HepG2 (cell line): ENCODE data around the gene NDUFB11. TPM values are rescaled to one million over a fixed set of nuclear protein-coding genes. Genes with fewer than 3 reads are reported as not detected.
A peak's percentile ranks its signal among the peaks of the same experiment; 100 is the strongest.

ENCODE experiments used
- CBFB ChIP-seq: sonication (generic); formaldehyde crosslinking; IDR thresholded peaks from 2 replicates; pipeline ENCODE4 v1.4.0; 2020; ENCODE audit warnings: missing genetic modification reagents
- CEBPG ChIP-seq: IDR thresholded peaks from 2 replicates; pipeline ENCODE4 v1.6.1; 2016
- FOXK2 ChIP-seq: fragments of 450-650 bp; IDR thresholded peaks from 2 replicates; pipeline ENCODE4 v1.6.1; 2016
- HOXA3 ChIP-seq: sonication (generic); formaldehyde crosslinking; IDR thresholded peaks from 2 replicates; pipeline ENCODE4 v1.5.0; 2020; ENCODE audit warnings: missing genetic modification reagents
- IKZF4 ChIP-seq: sonication (generic); formaldehyde crosslinking; IDR thresholded peaks from 2 replicates; pipeline ENCODE4 v1.5.1; 2020; ENCODE audit warnings: borderline replicate concordance, mild to moderate bottlenecking, low read depth, missing genetic modification reagents; ENCODE audit errors: not compliant biosample characterization
- KMT2B ChIP-seq: IDR thresholded peaks from 2 replicates; pipeline ENCODE4 v1.6.1; 2016; ENCODE audit warnings: missing genetic modification reagents, missing compliant biosample characterization
- MXI1 ChIP-seq: IDR thresholded peaks from 3 replicates; pipeline ENCODE4 v1.6.1; 2012; ENCODE audit warnings: low read depth, low read length, inconsistent platforms, borderline replicate concordance
- RBAK ChIP-seq: sonication (generic); formaldehyde crosslinking; IDR thresholded peaks from 2 replicates; pipeline ENCODE4 v1.5.1; 2020; ENCODE audit warnings: mild to moderate bottlenecking, missing genetic modification reagents
- SMARCE1 ChIP-seq: fragments of 450-650 bp; IDR thresholded peaks from 2 replicates; pipeline ENCODE4 v1.6.1; 2017; ENCODE audit warnings: borderline replicate concordance
- TP53 ChIP-seq: sonication (generic); formaldehyde crosslinking; conservative IDR thresholded peaks from 2 replicates; pipeline ENCODE4 v1.4.0; 2020; ENCODE audit warnings: missing genetic modification reagents
- ZMYM4 ChIP-seq: sonication (generic); formaldehyde crosslinking; IDR thresholded peaks from 2 replicates; pipeline ENCODE4 v1.8.1; 2023; ENCODE audit warnings: mild to moderate bottlenecking, missing genetic modification reagents
- ZNF543 ChIP-seq: sonication (generic); formaldehyde crosslinking; IDR thresholded peaks from 2 replicates; pipeline ENCODE4 v1.4.0; 2020; ENCODE audit warnings: mild to moderate bottlenecking, missing genetic modification reagents
- polyA plus RNA-seq, 8 experiments: library from polyadenylated mRNA; depleted of rRNA in 3 of 8; stranded (reverse) in 7 of 8; unstranded in 1 of 8; fragments of >200 nt; fragmentation: Illumina TruSeq in 4 of 8; extraction: Trizol in 4 of 8; gene quantifications; 2 replicates each; pipeline versions ENCODE4 v1.2.1 to v1.2.3, GENCODE V29; 2011 to 2016; ENCODE audit warnings: low read depth in 4 of 8, missing spikeins in 1 of 8, mixed read lengths in 1 of 8; ENCODE audit not compliant: insufficient read depth in 1 of 8
- total RNA-seq, 5 experiments: library from RNA; depleted of rRNA; stranded (reverse); fragments of >200 nt; fragmentation: Illumina TruSeq; extraction: Trizol; gene quantifications; 2 replicates each; pipeline ENCODE4 v1.2.3, GENCODE V29; 2016; ENCODE audit warnings: low read depth in 1 of 5
- TF ChIP-seq, protein P1 (sequence below): sonication (generic); formaldehyde crosslinking; conservative IDR thresholded peaks from 2 replicates; pipeline ENCODE4 v1.8.0; 2022; ENCODE audit warnings: missing genetic modification reagents
- TF ChIP-seq, protein P2 (sequence below): sonication (generic); formaldehyde crosslinking; IDR thresholded peaks from 2 replicates; pipeline ENCODE4 v1.5.0; 2020; ENCODE audit warnings: mild to moderate bottlenecking, missing genetic modification reagents
- TF ChIP-seq, protein P3 (sequence below): sonication (generic); formaldehyde crosslinking; conservative IDR thresholded peaks from 2 replicates; pipeline ENCODE4 v1.4.0; 2020; ENCODE audit warnings: missing genetic modification reagents
- TF ChIP-seq, protein P4 (sequence below), 2 experiments: sonication (generic) in 1 of 2; formaldehyde crosslinking in 1 of 2; IDR thresholded peaks; 2 replicates each; pipeline versions ENCODE4 v1.4.0 to v1.6.1; 2018 to 2020; ENCODE audit warnings: missing genetic modification reagents in 2 of 2, borderline replicate concordance in 1 of 2, low read depth in 1 of 2, mild to moderate bottlenecking in 1 of 2, missing biosample characterization in 1 of 2
- TF ChIP-seq, protein P5 (sequence below): sonication (generic); formaldehyde crosslinking; IDR thresholded peaks from 2 replicates; pipeline ENCODE4 v1.5.0; 2020; ENCODE audit warnings: missing genetic modification reagents
- TF ChIP-seq, protein P6 (sequence below): sonication (generic); formaldehyde crosslinking; IDR thresholded peaks from 2 replicates; pipeline ENCODE4 v1.5.0; 2020; ENCODE audit warnings: missing genetic modification reagents

NDUFB11 gene
- total and polyA plus RNA-seq, 2 of the 13 experiments (the other 11 are each of a cell fraction or from before 2014, with no cell fraction given): 46.6 to 100 TPM

DNA sequence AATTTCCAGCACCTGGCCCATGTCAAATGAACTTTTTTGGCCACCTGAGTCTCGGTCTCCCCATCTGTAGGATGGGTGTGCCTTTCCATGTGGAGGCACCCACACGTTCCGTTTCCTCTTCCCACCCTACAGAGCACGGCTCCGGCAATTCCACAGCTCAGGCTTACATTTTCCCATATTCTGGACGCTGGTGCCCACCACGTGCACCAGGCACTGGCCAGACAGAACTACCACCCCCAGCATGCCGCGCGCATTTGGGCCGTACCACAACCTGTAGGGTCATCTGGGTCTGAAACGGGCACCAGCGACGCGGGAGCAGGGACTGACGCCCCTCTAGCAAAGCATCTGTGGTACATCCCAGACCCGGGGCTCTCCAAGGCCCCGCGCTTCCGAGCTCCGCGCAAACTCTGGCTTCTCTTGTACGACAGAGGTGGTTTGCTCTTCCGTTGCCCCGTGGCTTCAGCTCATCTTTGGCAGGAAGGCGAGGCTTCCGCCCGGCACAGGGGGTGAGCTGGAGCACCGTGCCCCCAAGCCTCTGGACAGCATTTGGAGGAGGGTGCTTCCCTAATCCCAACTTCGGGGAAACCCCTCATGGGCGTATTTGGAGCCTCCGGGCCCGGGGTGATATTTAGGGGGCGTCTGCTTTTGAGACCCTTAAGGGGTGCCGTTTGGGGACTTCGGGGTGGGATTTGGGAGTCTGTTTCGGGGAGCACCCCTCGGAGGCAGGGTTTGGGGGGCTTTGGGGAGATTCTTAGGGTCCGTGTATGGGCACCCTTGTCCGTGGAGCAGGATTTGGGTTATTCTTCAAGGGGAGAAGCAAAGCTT, 46.2 kb upstream of the NDUFB11 start (continued):
- TF ChIP-seq CBFB (no peak), TP53 (CRISPR knock-in tag) (0 out of 2 replicates have a peak, but pooled peaks have one; percentile 27), FOXK2 (peak; percentile 82), IKZF4 (no peak), ZNF543 (peak; percentile 60; the same call in 1 of the 2 replicates), HOXA3 (CRISPR knock-in tag) (peak; percentile 64; the same call in 1 of the 2 replicates), SMARCE1 (no peak), KMT2B (CRISPR knock-in tag) (peak; percentile 48; the same call in 1 of the 2 replicates), MXI1 (peak; percentile 77; the same call in 1 of the 3 replicates), CEBPG (CRISPR knock-in tag) (no peak), RBAK (CRISPR knock-in tag) (no peak), ZMYM4 (CRISPR knock-in tag) (peak; percentile 46; the same call in 1 of the 2 replicates)
- TF ChIP-seq, protein P1, sequence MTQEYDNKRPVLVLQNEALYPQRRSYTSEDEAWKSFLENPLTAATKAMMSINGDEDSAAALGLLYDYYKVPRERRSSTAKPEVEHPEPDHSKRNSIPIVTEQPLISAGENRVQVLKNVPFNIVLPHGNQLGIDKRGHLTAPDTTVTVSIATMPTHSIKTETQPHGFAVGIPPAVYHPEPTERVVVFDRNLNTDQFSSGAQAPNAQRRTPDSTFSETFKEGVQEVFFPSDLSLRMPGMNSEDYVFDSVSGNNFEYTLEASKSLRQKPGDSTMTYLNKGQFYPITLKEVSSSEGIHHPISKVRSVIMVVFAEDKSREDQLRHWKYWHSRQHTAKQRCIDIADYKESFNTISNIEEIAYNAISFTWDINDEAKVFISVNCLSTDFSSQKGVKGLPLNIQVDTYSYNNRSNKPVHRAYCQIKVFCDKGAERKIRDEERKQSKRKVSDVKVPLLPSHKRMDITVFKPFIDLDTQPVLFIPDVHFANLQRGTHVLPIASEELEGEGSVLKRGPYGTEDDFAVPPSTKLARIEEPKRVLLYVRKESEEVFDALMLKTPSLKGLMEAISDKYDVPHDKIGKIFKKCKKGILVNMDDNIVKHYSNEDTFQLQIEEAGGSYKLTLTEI (CRISPR knock-in tag): no peak
- TF ChIP-seq, protein P2, sequence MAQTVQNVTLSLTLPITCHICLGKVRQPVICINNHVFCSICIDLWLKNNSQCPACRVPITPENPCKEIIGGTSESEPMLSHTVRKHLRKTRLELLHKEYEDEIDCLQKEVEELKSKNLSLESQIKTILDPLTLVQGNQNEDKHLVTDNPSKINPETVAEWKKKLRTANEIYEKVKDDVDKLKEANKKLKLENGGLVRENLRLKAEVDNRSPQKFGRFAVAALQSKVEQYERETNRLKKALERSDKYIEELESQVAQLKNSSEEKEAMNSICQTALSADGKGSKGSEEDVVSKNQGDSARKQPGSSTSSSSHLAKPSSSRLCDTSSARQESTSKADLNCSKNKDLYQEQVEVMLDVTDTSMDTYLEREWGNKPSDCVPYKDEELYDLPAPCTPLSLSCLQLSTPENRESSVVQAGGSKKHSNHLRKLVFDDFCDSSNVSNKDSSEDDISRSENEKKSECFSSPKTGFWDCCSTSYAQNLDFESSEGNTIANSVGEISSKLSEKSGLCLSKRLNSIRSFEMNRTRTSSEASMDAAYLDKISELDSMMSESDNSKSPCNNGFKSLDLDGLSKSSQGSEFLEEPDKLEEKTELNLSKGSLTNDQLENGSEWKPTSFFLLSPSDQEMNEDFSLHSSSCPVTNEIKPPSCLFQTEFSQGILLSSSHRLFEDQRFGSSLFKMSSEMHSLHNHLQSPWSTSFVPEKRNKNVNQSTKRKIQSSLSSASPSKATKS (CRISPR knock-in tag): 0 out of 2 replicates have a peak, but pooled peaks have one; percentile 49
- TF ChIP-seq, protein P3, sequence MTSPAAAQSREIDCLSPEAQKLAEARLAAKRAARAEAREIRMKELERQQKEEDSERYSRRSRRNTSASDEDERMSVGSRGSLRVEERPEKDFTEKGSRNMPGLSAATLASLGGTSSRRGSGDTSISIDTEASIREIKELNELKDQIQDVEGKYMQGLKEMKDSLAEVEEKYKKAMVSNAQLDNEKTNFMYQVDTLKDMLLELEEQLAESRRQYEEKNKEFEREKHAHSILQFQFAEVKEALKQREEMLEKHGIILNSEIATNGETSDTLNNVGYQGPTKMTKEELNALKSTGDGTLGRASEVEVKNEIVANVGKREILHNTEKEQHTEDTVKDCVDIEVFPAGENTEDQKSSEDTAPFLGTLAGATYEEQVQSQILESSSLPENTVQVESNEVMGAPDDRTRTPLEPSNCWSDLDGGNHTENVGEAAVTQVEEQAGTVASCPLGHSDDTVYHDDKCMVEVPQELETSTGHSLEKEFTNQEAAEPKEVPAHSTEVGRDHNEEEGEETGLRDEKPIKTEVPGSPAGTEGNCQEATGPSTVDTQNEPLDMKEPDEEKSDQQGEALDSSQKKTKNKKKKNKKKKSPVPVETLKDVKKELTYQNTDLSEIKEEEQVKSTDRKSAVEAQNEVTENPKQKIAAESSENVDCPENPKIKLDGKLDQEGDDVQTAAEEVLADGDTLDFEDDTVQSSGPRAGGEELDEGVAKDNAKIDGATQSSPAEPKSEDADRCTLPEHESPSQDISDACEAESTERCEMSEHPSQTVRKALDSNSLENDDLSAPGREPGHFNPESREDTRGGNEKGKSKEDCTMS (CRISPR knock-in tag): no peak
- TF ChIP-seq, protein P4, sequence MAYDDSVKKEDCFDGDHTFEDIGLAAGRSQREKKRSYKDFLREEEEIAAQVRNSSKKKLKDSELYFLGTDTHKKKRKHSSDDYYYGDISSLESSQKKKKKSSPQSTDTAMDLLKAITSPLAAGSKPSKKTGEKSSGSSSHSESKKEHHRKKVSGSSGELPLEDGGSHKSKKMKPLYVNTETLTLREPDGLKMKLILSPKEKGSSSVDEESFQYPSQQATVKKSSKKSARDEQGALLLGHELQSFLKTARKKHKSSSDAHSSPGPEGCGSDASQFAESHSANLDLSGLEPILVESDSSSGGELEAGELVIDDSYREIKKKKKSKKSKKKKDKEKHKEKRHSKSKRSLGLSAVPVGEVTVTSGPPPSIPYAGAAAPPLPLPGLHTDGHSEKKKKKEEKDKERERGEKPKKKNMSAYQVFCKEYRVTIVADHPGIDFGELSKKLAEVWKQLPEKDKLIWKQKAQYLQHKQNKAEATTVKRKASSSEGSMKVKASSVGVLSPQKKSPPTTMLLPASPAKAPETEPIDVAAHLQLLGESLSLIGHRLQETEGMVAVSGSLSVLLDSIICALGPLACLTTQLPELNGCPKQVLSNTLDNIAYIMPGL (CRISPR knock-in tag; IDR thresholded peaks at IDR 0.05; ENCODE audit: borderline replicate concordance in 1 of 2, low read depth in 1 of 2): peak; percentile 59 to 66; a peak in 3 of 4 replicates
- TF ChIP-seq, protein P5, sequence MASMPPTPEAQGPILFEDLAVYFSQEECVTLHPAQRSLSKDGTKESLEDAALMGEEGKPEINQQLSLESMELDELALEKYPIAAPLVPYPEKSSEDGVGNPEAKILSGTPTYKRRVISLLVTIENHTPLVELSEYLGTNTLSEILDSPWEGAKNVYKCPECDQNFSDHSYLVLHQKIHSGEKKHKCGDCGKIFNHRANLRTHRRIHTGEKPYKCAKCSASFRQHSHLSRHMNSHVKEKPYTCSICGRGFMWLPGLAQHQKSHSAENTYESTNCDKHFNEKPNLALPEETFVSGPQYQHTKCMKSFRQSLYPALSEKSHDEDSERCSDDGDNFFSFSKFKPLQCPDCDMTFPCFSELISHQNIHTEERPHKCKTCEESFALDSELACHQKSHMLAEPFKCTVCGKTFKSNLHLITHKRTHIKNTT: 0 out of 2 replicates have a peak, but pooled peaks have one; percentile 58
- TF ChIP-seq, protein P6, sequence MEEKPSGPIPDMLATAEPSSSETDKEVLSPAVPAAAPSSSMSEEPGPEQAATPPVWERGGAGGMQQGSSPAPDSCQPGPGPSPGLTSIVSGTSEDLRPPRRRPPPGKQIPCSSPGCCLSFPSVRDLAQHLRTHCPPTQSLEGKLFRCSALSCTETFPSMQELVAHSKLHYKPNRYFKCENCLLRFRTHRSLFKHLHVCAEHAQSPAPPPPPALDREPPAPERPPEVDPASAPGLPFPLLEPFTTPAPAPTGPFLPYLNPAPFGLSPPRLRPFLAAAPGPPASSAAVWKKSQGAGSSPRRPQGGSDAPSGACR (CRISPR knock-in tag): peak; percentile 49; the same call in 1 of the 2 replicates
